Panc1 (cell line): ENCODE data around the gene MORN1. TPM values are rescaled to one million over a fixed set of nuclear protein-coding genes. Genes with fewer than 3 reads are reported as not detected.

Source experiments
- ATAC-seq: fragments of 200-7000 bp; cut with Tn5 transposase; 2 replicates; pipeline ENCODE4 v1.9.1; 2020; ENCODE audit warnings: mild to moderate bottlenecking, moderate library complexity
- BruUV-seq: library from RNA; stranded (reverse); fragments of 400-500 nt; replicated peaks from 2 replicates; lab custom pipeline; 2021; lab: Mats Ljungman, UMichigan
- CTCF ChIA-PET: fragments of 300-600 bp; sonication (Branson Sonifier 250); formaldehyde crosslinking; loops from one replicate; lab custom pipeline; 2022; ENCODE audit warnings: antibody characterized with exemption; lab: Charles Lee
- POLR2A ChIA-PET: fragments of 300-600 bp; sonication (Branson Sonifier 250); formaldehyde crosslinking; loops from one replicate; lab custom pipeline; 2022; ENCODE audit warnings: antibody characterized with exemption; lab: Charles Lee
- DNase-seq: peaks from one replicate; pipeline ENCODE4 v3.0.0-alpha.2; 2010; ENCODE audit warnings: low read depth, low spot score
- H3K27ac ChIP-seq: 2 replicates; pipeline ENCODE4 v1.5.1; 2011; ENCODE audit warnings: mild to moderate bottlenecking, low read length, inconsistent platforms
- H3K27me3 ChIP-seq: fragments of 200-500 bp; sonication (Bioruptor generic); 2 replicates; pipeline ENCODE4 v1.6.0; 2014; ENCODE audit warnings: low read length, inconsistent platforms; ENCODE audit not compliant: control insufficient read depth, insufficient read depth
- H3K36me3 ChIP-seq: fragments of 200-500 bp; sonication (Bioruptor generic); 2 replicates; pipeline ENCODE4 v1.5.1; 2014; ENCODE audit warnings: inconsistent platforms, mild to moderate bottlenecking, low read length, moderate library complexity; ENCODE audit not compliant: control insufficient read depth, insufficient read depth
- H3K4me1 ChIP-seq: 2 replicates; pipeline ENCODE4 v1.5.1; 2011; ENCODE audit warnings: inconsistent platforms, mild to moderate bottlenecking, low read length, moderate library complexity; ENCODE audit not compliant: control insufficient read depth, insufficient read depth
- H3K4me3 ChIP-seq, 2 experiments: 2 replicates each; pipeline ENCODE4 v1.5.1; 2011 to 2012; ENCODE audit warnings: low read depth in 2 of 2, low read length in 2 of 2, mild to moderate bottlenecking in 2 of 2, inconsistent platforms in 1 of 2, moderate library complexity in 1 of 2
- H3K9me3 ChIP-seq: fragments of 200-500 bp; sonication (Bioruptor generic); 2 replicates; pipeline ENCODE4 v1.5.1; 2014; ENCODE audit warnings: low read depth, mild to moderate bottlenecking, inconsistent platforms, low read length, moderate library complexity; ENCODE audit not compliant: control insufficient read depth, insufficient read depth
- POLR2AphosphoS5 ChIP-seq: IDR thresholded peaks from 2 replicates; pipeline ENCODE4 v1.6.1; 2012; ENCODE audit warnings: mild to moderate bottlenecking, low read depth, low read length, moderate library complexity
- SIN3A ChIP-seq: IDR thresholded peaks from 2 replicates; pipeline ENCODE4 v1.6.1; 2012; ENCODE audit warnings: low read depth, mild to moderate bottlenecking, low read length, moderate library complexity, borderline replicate concordance; ENCODE audit not compliant: insufficient read depth
- TCF7L2 ChIP-seq: IDR thresholded peaks from 2 replicates; pipeline ENCODE4 v1.6.1; 2011; ENCODE audit warnings: mild to moderate bottlenecking, low read depth, low read length, inconsistent platforms
- in situ Hi-C: cut with HindIII; loops from 2 replicates; pipeline ENCODE4 v1.10.0; 2016; ENCODE audit warnings: low sequenced_read_pairs, low pct_unique_long_range_greater_than_20kb
- intact Hi-C: fragments of 100-400 bp; cut with micrococcal nuclease; formaldehyde crosslinking; loops from one replicate; pipeline ENCODE4 v1.10.0; 2022; ENCODE audit not compliant: unreplicated experiment
- total RNA-seq: library from RNA; stranded (reverse); gene quantifications from one replicate; pipeline ENCODE4 v1.2.1, GENCODE V29; 2021; ENCODE audit not compliant: unreplicated experiment
- TF ChIP-seq, protein P1 (sequence below), 2 experiments: IDR thresholded peaks; 2 replicates each; pipeline ENCODE4 v1.6.1; 2011 to 2012; ENCODE audit warnings: low read depth in 2 of 2, control low read depth in 1 of 2, low read length in 1 of 2, mild to moderate bottlenecking in 1 of 2, moderate library complexity in 1 of 2; ENCODE audit not compliant: insufficient read depth in 1 of 2
- TF ChIP-seq, protein P2 (sequence below): fragments of 450-650 bp; IDR thresholded peaks from 2 replicates; pipeline ENCODE4 v1.5.1; 2017; ENCODE audit warnings: mild to moderate bottlenecking

Gene MORN1
- total RNA-seq, 1 experiment from 2014 or later: 21.3 TPM

DNA sequence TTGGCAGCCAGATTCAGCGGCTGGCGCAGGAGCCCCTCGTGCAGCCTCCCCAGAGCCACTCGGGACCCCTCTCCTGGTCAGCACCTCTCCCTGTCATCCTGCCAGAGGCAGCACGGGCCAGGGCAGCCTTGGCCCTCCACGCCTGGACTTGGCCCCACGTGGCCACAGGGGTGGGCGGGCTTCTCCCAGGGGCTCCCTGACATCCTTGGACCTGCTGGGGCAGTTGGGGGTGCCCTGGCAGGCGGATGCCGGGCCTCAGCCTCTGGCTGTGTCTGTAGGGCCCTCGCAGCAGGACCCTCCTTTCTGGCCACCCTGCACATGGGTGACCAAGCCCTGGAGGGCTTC is 60.2 kb downstream of the MORN1 start:
- H3K36me3 ChIP-seq: no peaks in the 10 kb centered on the region
- no peak for DNase-seq
- intact Hi-C loops (no loop called here), in situ Hi-C loops (no loop called here)
- no peaks in the 10 kb centered on the region for H3K27me3 ChIP-seq
- ChIA-PET CTCF (no interaction called here), POLR2A (no interaction called here)
- H3K27ac ChIP-seq: no peak overlapping the region
- H3K9me3 ChIP-seq: no peaks in the 10 kb centered on the region
- BruUV-seq: no TSS peak
- TF ChIP-seq, protein P1, sequence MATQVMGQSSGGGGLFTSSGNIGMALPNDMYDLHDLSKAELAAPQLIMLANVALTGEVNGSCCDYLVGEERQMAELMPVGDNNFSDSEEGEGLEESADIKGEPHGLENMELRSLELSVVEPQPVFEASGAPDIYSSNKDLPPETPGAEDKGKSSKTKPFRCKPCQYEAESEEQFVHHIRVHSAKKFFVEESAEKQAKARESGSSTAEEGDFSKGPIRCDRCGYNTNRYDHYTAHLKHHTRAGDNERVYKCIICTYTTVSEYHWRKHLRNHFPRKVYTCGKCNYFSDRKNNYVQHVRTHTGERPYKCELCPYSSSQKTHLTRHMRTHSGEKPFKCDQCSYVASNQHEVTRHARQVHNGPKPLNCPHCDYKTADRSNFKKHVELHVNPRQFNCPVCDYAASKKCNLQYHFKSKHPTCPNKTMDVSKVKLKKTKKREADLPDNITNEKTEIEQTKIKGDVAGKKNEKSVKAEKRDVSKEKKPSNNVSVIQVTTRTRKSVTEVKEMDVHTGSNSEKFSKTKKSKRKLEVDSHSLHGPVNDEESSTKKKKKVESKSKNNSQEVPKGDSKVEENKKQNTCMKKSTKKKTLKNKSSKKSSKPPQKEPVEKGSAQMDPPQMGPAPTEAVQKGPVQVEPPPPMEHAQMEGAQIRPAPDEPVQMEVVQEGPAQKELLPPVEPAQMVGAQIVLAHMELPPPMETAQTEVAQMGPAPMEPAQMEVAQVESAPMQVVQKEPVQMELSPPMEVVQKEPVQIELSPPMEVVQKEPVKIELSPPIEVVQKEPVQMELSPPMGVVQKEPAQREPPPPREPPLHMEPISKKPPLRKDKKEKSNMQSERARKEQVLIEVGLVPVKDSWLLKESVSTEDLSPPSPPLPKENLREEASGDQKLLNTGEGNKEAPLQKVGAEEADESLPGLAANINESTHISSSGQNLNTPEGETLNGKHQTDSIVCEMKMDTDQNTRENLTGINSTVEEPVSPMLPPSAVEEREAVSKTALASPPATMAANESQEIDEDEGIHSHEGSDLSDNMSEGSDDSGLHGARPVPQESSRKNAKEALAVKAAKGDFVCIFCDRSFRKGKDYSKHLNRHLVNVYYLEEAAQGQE (IDR thresholded peaks at IDR 0.05; ENCODE audit: insufficient read depth in 1 of 2, low read depth in 2 of 2, low read length in 1 of 2): no peak
- TF ChIP-seq, protein P2, sequence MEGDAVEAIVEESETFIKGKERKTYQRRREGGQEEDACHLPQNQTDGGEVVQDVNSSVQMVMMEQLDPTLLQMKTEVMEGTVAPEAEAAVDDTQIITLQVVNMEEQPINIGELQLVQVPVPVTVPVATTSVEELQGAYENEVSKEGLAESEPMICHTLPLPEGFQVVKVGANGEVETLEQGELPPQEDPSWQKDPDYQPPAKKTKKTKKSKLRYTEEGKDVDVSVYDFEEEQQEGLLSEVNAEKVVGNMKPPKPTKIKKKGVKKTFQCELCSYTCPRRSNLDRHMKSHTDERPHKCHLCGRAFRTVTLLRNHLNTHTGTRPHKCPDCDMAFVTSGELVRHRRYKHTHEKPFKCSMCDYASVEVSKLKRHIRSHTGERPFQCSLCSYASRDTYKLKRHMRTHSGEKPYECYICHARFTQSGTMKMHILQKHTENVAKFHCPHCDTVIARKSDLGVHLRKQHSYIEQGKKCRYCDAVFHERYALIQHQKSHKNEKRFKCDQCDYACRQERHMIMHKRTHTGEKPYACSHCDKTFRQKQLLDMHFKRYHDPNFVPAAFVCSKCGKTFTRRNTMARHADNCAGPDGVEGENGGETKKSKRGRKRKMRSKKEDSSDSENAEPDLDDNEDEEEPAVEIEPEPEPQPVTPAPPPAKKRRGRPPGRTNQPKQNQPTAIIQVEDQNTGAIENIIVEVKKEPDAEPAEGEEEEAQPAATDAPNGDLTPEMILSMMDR: no peak
- no peak for TF ChIP-seq POLR2AphosphoS5
- no peak for TF ChIP-seq TCF7L2
- no peak for TF ChIP-seq SIN3A
- no peaks in the 10 kb centered on the region for H3K4me1 ChIP-seq
- no peak for ATAC-seq
- no peak overlapping the region for H3K4me3 ChIP-seq

DNA sequence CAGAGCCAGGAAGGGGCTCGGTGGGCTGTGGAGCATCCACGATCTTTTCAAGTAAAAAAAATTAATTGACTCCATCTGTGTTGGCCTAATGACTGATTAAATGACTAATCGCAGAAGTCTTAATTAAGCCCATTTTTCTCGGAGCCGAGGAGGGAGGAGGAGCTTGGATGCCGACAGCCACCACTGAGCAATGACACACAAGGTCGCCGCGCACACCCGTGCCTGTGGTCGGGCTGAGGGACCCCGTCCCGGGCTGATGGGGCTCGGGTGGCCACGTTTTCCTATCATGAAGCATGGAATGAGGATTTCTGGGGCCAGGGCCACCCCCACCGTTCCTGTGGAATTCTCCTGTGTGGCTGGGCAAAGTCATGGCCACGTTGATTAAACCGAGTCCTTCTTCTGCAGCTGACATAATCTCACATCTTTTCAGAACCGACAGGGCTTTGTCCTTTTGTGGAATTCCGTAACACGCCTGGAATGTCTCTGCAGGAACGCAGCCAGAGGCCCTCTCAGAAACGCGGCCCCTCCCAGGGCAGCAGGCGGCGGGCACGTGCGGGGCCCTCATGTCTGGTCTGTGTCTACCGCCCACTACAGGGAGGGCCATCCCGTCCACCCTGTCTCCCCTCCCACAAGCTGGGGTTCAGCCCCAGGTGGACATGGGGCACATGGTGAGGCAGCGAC is 60.7 kb downstream of the MORN1 start:
- Histone ChIP-seq H3K4me3 (no peak overlapping the region), H3K27me3 (no peaks in the 10 kb centered on the region), H3K27ac (no peak overlapping the region), H3K4me1 (no peaks in the 10 kb centered on the region), H3K36me3 (no peaks in the 10 kb centered on the region), H3K9me3 (no peaks in the 10 kb centered on the region)
- no TSS peak for BruUV-seq
- ATAC-seq: no peak
- POLR2A ChIA-PET: no interaction called here
- intact Hi-C loops (no loop called here), in situ Hi-C loops (no loop called here)
- TF ChIP-seq, protein P1 (IDR thresholded peaks at IDR 0.05; ENCODE audit: insufficient read depth in 1 of 2, low read depth in 2 of 2, low read length in 1 of 2): no peak
- TF ChIP-seq SIN3A (no peak), TCF7L2 (no peak), POLR2AphosphoS5 (no peak)
- TF ChIP-seq, protein P2: no peak
- no peak for DNase-seq
- CTCF ChIA-PET: no interaction called here
